Uterus (tissue), 2 donors: ENCODE measurements around the gene MCCC2.

ENCODE experiments used
- CTCF ChIP-seq, 4 experiments: fragments of 200-600 bp in 2 of 4; fragments of 450-650 bp in 2 of 4; sonication (generic) in 2 of 4; IDR thresholded peaks; one replicate each; pipeline ENCODE4 v1.5.1; 2016 to 2019; ENCODE audit warnings: antibody characterized with exemption in 4 of 4, mild to moderate bottlenecking in 2 of 4, moderate library complexity in 1 of 4
- POLR2A ChIP-seq, 2 donors: fragments of 450-650 bp; IDR thresholded peaks; one replicate each; pipeline ENCODE4 v1.6.1; 2016; ENCODE audit warnings: antibody characterized with exemption in 2 of 2, mild to moderate bottlenecking in 1 of 2, moderate library complexity in 1 of 2

- TF ChIP-seq CTCF (IDR thresholded peaks at IDR 0.05), result no peak
- no peak for TF ChIP-seq POLR2A (IDR thresholded peaks at IDR 0.05)
Observed at GRCh38 chr5:71621741-71622140, 34.6 kb downstream of the MCCC2 start.
